HG03520 (cell line): ENCODE measurements around the gene CDC16.

ENCODE experiments used
- ATAC-seq: cut with Tn5 transposase; IDR thresholded peaks from one replicate; pipeline ENCODE4 v1.9.1; 2021; ENCODE audit warnings: mild to moderate bottlenecking, moderate library complexity; ENCODE audit not compliant: unreplicated experiment

CDC16 gene

GRCh38 chr13:114296902-114297301 is 62.2 kb downstream of the CDC16 start:
- ATAC-seq, result peak; percentile 44

DNA sequence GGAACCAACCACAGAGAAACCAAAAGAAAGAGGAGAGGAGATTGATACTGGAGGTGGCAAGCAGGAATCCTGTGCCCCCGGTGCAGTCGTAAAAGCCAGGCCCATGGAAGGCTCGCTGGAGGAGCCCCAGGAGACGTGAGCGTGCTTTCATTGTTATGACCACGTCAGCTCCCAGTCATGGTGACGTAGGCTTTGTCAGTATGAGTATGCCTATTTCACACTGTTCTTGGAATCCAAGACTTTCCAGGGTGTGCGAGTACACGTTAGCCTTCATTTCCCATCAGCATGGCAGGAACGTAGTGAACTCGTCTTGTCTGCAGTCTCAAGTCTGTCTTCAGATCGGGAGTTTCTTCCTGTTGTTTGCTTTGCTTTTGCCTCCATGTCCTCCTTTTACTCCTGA is 64.2 kb downstream of the CDC16 start:
- ATAC-seq, result no peak

DNA sequence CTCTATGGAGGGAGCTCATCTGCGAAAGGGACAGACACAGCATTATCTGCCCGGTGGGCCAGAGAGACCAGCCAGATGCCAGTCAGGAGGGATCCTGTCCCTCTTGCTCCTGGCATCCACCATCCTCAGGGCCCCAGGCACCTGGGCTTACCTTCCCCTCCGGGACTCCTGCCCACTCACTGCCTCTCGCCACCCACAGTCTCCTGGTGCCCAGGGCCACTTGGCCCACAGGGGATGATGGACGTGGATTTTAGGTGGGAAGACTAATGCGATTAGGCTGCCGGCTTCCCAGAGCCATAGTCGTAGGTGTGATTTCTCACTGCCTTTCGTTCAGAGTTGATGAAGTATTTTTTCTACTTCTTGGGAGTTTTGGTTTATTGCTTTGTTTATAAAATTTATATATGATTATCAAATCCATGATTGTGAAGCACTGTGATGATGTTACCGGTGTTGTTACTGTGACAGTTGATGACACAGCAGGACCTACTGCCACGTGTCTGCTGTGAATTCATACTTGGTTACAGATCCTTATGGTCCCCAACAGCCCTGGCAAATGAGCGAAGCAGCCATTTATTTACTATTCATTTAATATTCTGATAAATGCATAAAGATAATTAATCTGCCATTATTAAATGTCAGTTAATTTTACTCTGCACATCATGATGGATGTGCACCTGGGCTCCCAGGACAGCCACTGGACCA is 65.1 kb downstream of the CDC16 start:
- no peak for ATAC-seq

DNA sequence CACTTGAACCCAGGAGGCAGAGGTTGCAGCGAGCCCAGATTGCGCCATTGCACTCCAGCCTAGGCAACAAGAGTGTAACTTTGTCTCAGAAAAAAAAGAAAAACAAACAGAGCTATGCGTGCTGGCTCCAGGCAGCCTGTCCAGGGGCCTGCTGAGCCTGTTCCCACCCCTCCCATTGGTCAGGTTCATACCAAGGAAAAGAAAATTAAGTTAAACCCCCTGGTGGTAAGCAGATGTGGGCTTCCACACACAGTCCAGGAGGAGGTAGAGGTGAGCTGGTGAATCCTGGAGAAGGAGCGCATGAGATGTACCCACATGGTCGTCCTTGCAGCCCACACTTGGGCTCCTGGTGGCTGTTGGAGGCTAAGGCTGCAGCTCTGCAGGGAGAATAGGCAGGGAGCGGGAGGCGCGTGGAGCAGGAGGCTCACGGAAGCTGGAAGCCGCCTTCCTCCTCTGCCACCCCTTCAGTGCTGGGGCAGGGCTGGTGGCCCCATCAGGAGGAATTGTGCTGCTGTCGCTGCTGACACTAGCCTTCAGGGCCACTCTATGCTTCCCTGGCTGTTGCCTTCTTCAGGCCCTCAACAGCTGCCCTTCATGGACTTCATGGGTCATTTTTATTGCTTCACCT is 69.1 kb downstream of the CDC16 start:
- no peak for ATAC-seq

GRCh38 chr13:114304346-114305034 is 69.8 kb downstream of the CDC16 start:
- no peak for ATAC-seq

DNA sequence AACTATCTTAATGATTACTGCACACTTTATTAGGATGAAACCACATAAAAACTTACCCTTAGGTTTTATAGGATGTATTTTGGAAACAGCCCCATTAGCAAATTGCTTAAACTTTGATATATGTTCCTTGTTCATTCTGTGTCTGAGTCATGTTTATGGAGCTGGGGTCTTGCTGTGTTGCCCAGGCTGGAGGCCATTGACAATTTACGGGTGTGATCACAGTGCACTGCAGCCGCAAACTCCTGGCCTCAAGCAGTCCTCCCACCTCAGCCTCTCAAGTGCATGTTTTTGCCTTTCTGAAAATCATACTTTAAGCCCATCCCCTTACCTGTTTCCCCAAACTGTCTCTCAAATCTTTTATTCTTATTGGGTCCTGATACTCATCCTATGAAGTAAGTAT is 74.4 kb downstream of the CDC16 start:
- ATAC-seq, result no peak

DNA sequence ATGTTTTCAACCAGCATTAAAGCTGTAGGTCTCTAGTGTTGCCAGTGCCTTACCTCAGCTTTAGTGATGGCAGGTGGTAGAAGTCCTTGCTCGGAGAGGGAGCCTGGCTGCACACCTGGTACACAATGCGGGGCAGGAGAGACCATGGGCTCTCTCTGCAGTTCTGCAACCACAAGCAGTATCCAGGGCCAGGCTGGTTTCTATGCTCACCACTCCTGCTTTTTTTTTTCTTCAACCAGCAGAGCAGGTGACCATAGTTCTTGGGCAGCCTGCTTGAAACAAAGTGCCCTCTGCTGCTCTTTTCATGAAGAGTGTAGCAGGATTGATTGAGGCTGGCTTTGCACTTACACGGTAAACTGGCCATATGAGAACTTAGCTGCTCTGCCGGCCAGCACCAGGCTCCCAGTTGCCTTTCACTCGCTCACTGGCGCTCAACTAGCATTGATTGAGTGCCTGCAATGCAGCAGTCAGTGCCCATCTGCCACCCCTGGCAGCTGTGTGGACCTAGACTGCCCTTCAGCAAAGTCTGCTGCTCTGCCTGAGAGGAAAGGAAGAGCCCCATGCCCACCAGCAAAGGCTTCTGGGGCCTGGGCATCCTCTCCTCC is 75.2 kb downstream of the CDC16 start:
- no peak for ATAC-seq

DNA sequence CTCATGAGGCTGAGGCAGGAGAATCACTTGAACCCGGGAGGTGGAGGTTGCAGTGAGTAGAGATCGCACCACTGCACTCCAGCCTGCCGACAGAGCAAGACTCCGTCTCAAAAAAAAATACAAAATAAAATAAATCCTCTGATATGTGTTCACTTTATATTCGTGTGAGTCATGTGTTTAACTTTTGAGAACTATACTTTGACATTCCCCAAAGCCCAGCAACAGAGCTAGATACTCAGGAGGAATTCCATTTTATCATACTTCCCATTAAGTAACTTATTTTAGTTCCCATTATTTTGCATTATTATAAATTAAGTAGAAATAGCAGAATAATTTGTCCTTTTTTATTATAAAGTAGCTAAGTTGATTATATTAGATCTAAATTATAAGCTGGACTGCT is 76.3 kb downstream of the CDC16 start:
- no peak for ATAC-seq

DNA sequence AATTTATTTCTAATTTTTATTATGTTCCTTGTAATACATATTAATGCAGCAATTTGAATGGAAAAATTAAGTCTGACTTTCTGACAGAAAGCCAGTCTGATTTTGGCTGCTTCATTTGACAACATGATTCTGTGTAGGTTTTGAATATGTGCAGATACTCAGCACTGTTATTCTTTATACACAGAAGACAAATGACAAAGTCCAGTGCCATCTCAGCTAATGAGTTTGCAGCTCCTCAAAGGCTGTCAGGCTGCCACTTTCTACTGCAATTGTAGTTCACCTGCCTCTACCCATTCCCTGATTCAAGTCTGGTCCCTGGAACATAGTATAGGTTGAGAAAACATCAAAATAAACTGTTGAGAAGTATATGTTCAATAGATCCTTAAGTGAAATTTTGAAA is 76.7 kb downstream of the CDC16 start:
- no peak for ATAC-seq

- ATAC-seq, result no peak
Observed at GRCh38 chr13:114311908-114312307, 77.2 kb downstream of the CDC16 start.

GRCh38 chr13:114313061-114313860 is 78.6 kb downstream of the CDC16 start:
- ATAC-seq, result no peak

DNA sequence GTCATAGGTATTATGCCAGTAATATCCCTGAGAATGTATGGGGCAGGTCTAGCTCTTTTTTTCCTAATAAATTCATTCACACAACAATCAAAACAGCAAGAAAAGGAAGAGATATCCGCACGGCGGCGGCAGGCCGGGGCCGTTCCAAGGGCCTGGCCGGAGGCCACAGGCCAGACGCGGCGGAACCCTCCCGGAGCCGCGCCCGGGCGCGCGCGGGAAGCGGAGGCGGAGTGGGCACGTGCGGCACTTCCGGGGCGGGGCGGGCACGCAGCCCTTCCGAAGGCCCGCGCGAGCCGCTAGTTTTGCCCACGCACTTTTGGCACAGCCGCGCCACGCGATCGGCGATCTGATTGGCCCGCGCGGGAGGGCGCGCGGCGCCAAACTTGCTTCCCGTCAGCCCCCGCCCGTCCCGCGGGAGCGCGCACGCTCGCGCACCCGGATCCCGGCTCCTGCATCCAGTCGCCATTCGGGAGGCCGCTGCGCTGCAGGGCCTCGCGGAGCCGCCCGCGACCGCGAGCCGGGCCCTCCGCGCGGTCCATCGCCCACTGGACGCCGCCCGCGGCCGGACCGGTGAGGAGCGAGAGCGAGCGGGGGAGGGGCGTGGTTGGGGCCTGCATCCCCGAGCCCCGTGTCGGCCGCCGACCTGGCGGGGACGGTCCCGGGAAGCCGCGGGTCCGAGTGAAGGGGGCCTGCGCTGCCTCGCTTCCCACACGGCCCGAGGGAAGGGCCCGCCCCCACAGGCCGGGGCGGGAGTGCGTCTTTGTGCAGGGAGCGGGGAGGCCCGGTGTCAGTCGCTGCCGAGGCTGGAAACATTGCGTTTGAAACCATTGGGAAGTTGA is 79.6 kb downstream of the CDC16 start, which contains the start of gene CHAMP1:
Gene CHAMP1, plus strand, starts transcription at position 430 of the 839 bp plus-strand sequence. CDS start 9,340 bp downstream, outside the sequence.
- peak; percentile 70 for ATAC-seq

DNA sequence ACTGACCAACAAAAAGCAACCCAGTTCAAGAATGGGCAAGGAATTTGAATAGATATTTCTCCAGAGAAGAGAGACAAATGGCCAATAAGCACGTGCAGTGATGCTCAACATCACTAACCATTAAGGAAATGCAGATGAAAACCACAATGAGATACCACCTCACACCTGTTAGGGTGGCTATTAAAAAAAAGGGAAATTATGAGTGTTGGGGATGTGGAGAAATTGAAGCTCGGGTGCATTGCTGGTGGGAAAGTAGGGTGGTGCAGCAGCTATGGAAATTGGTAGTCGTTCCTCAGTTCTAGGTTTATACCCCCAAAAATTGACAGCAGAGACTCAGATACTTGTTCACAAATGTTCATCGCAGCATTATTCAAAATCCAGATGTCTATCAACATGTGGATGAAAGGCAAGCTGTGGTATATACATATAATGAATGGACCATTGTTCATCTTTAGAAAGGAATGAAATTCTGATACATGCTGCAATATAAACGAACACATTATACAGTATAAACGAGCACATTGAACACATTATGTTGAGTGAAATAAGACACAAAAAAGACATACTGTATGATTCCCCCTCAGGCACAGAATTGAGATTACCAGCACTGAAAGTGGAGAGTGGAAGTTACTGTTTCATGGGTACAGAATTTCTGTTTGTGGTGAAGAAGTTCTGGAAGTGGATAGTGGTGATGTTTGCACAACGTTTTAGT is 80.5 kb downstream of the CDC16 start:
- peak; percentile 4 for ATAC-seq

DNA sequence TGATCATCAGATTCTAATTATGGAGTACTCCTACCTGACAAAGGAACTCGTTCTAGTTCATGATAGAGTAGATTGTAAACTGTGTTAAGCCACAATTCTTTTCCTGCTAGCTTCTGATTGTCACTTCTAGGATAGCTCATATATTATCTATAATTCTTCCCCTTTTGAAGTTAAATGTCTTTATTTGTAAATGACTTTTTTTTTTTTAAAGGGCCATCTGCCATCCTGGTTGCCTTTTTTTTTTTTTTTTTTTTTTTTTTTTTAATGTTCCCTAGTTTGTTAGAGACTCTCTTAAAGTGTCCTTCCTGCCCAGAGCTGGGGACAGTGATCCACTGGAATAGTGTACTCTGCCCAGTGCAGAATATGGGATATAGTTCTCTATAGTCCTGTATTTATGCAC is 83.9 kb downstream of the CDC16 start:
- no peak for ATAC-seq

- ATAC-seq, result no peak
Observed at GRCh38 chr13:114319441-114319913, 84.8 kb downstream of the CDC16 start.

DNA sequence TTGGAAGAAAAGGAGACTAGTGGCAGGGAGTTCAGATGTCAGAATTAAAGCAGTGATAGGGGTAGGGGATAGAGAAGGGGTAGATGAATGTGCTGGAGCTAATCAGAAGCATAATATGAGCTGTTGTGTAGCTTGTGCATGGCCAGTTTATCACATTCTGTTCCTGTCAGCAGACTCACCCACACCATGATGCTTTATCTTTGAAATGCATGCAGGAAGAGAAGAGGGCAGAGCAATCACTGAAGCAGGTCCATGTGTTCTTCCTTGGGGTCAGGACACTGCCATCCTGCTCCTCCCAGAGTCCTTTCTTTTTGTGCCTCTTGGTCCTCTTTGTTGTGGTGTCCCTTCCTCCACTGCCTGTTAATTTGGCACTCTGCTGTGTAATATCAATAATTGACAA is 85.4 kb downstream of the CDC16 start:
- no peak for ATAC-seq

DNA sequence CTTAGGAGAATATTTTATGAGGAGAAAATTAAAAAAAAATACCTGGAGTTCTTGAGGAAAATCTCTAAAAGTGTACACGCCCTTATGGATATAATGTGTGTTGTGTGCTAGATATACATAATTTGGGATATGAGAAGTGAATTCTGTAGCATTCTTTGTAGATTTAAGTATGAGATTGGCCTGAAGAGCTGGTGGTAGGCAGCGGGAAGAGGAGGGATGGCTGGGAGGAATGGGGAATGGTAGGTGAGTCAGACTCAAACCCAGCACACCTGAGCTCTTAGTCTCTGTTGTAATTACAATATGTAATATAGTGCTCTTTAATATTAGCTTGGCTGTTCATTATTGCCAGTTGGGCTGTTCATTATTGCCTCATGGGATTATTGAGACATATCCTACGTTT is 86.6 kb downstream of the CDC16 start:
- no peak for ATAC-seq
